Nephron progenitor cell (in vitro differentiated cells): ENCODE measurements around the gene SUN2.

Experiments
- DNase-seq: peaks from one replicate; pipeline ENCODE4 v3.0.0; 2021
- H3K27ac Mint-ChIP-seq: 2 replicates; pipeline ENCODE4 v1.8.0; 2021; ENCODE audit warnings: mild to moderate bottlenecking, moderate library complexity, mixed read lengths
- H3K27me3 Mint-ChIP-seq: 2 replicates; pipeline ENCODE4 v1.8.0; 2021; ENCODE audit warnings: mild to moderate bottlenecking, low read depth, mixed read lengths; ENCODE audit not compliant: poor library complexity
- H3K36me3 Mint-ChIP-seq: 2 replicates; pipeline ENCODE4 v1.8.0; 2021; ENCODE audit warnings: low read depth, mixed read lengths
- H3K4me1 Mint-ChIP-seq: 2 replicates; pipeline ENCODE4 v1.8.0; 2021; ENCODE audit warnings: mixed read lengths
- H3K4me3 Mint-ChIP-seq: 2 replicates; pipeline ENCODE4 v1.8.0; 2021; ENCODE audit warnings: mild to moderate bottlenecking, moderate library complexity, mixed read lengths
- H3K9me3 Mint-ChIP-seq: 2 replicates; pipeline ENCODE4 v1.8.0; 2021; ENCODE audit warnings: mild to moderate bottlenecking, moderate library complexity, mixed read lengths
- CTCF ChIP-seq: fragments of 200-600 bp; sonication (generic); IDR thresholded peaks from 2 replicates; pipeline ENCODE4 v1.5.0; 2021; ENCODE audit warnings: antibody characterized with exemption

The SUN2 gene

GRCh38 chr22:38700789-38701628 is 54.8 kb downstream of the SUN2 start, which contains the start of gene JOSD1:
JOSD1 (minus strand) TSS chr22:38700943; CDS start chr22:38699987, 956 bp downstream.
- Mint-ChIP-seq H3K4me3 (peak within 1 kb of the TSS; percentile 97), H3K27ac (peak within 1 kb of the TSS; percentile 100), H3K9me3 (no peaks in the 10 kb centered on the region), H3K4me1 (peaks cover 66% of the 10 kb centered on the region), H3K27me3 (no peaks in the 10 kb centered on the region), H3K36me3 (peaks cover 8% of the 10 kb centered on the region)
- peak; percentile 98 for DNase-seq
- TF ChIP-seq CTCF, result no peak

DNA sequence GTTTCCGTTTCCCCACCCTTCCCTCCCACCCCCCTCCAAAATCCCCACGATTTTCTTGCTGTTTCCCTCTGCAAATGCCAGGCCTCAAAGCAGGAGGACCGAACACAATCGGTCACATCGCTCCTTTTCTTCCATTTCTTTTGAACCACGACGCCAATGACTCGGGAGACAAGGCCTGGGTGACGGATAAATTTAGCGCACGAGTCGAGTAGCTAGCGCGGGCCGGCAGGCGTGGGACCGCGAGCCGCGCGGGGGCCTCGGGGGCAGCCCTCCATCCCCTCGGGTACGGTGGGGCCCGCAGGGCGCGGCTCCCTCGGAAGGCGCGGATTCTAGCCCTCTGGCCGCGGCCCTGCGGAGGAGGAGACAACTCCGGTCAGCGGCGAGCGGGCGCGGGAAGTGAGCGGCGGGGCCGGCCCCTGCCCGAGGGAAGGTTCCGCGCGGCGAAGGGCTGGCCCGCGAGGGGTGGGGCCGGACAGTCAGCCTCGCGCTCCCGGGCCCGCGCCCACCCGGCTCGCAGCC is 55.5 kb downstream of the SUN2 start:
- Mint-ChIP-seq H3K27ac (peak overlapping the region; percentile 87), H3K9me3 (no peaks in the 10 kb centered on the region), H3K4me1 (peaks cover 66% of the 10 kb centered on the region), H3K4me3 (peak overlapping the region; percentile 95), H3K36me3 (peaks cover 9% of the 10 kb centered on the region), H3K27me3 (no peaks in the 10 kb centered on the region)
- DNase-seq, result peak; percentile 83
- TF ChIP-seq CTCF, result no peak

DNA sequence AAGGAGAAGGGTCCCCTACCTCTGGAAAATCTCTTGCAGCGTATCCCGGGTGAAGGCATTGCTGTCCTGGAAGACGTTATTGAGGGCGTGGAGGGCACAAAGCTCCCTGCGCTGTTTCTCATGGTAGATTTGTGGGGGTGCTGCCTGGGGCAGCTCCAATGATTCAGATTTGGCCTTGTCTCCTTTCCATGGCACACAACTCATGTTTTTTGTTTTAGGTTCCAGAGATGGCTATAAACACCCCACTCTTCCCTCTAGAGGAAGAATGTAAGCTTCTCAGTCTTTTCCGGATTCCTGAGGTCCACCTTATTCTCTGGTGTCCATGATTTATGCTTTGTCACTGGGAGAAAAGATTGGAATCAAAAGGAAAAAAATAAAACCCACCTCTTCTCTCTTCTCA is 56.0 kb downstream of the SUN2 start:
- DNase-seq, result no peak
- no peaks in the 10 kb centered on the region for H3K27me3 Mint-ChIP-seq

DNA sequence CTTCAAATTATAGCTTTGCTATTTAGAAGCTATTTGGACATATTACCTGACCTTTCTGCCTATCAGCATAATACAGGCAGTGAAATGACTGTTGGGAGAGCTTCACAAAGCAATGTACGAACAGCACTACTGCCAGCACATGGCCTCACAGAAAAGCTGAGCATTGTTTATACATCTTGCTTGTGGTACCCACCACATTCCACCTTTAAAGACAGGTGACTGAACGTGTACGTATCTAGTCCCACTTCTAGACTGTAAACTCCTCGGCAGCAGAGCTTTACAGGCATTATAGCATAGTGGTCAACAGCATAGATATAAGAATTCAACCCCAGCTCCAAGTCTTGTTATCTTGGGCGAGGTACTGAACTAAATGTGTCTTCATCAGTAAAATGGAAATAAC is 56.7 kb downstream of the SUN2 start:
- H3K4me3 Mint-ChIP-seq, result peak overlapping the region; percentile 95
- H3K27ac Mint-ChIP-seq, result no peak overlapping the region
- H3K27me3 Mint-ChIP-seq, result no peaks in the 10 kb centered on the region
- H3K36me3 Mint-ChIP-seq, result peaks cover 21% of the 10 kb centered on the region
- no peak for TF ChIP-seq CTCF
- DNase-seq, result no peak
- peaks cover 54% of the 10 kb centered on the region for H3K4me1 Mint-ChIP-seq
- no peaks in the 10 kb centered on the region for H3K9me3 Mint-ChIP-seq

More for the DNA sequence above, 56.0 kb downstream of the SUN2 start:
- TF ChIP-seq CTCF, result no peak
- Mint-ChIP-seq H3K36me3 (peaks cover 14% of the 10 kb centered on the region), H3K9me3 (no peaks in the 10 kb centered on the region), H3K4me1 (peaks cover 60% of the 10 kb centered on the region), H3K4me3 (peak overlapping the region; percentile 95), H3K27ac (peak overlapping the region; percentile 87)

GRCh38 chr22:38698407-38699094 is 57.2 kb downstream of the SUN2 start:
- TF ChIP-seq CTCF, result no peak
- H3K4me3 Mint-ChIP-seq, result peak overlapping the region; percentile 95
- H3K4me1 Mint-ChIP-seq, result peaks cover 49% of the 10 kb centered on the region
- no peaks in the 10 kb centered on the region for H3K9me3 Mint-ChIP-seq
- H3K27ac Mint-ChIP-seq, result no peak overlapping the region
- peaks cover 24% of the 10 kb centered on the region for H3K36me3 Mint-ChIP-seq
- no peak for DNase-seq
- no peaks in the 10 kb centered on the region for H3K27me3 Mint-ChIP-seq
